WERI-Rb-1 (cell line): Measurements from ENCODE around the gene TCIRG1.

Source experiments
- DNase-seq: peaks from one replicate; pipeline ENCODE4 v3.0.0-alpha.2; 2020
- H3K27ac ChIP-seq: fragments of 250-450 bp; sonication (Bioruptor Pico); 2 replicates; pipeline ENCODE4 v1.5.1; 2020; ENCODE audit warnings: mild to moderate bottlenecking, moderate library complexity
- H3K27me3 ChIP-seq: fragments of 250-450 bp; sonication (Bioruptor Pico); 2 replicates; pipeline ENCODE4 v1.5.1; 2021; ENCODE audit warnings: mild to moderate bottlenecking, low read depth, moderate library complexity; ENCODE audit not compliant: insufficient read depth, severe bottlenecking
- H3K36me3 ChIP-seq: fragments of 250-450 bp; sonication (Bioruptor Pico); 2 replicates; pipeline ENCODE4 v1.5.1; 2020; ENCODE audit warnings: mild to moderate bottlenecking, moderate library complexity
- H3K4me3 ChIP-seq: 2 replicates; pipeline ENCODE4 v1.5.1; 2011; ENCODE audit warnings: low read depth, mild to moderate bottlenecking, control low read depth, low read length
- H3K9me3 ChIP-seq: fragments of 250-450 bp; sonication (Bioruptor Pico); 2 replicates; pipeline ENCODE4 v1.5.1; 2021; ENCODE audit warnings: mild to moderate bottlenecking, moderate library complexity; ENCODE audit not compliant: severe bottlenecking
- TF ChIP-seq, protein P1 (sequence below): IDR thresholded peaks from 2 replicates; pipeline ENCODE4 v1.5.1; 2011; ENCODE audit warnings: low read depth, mild to moderate bottlenecking, control low read depth, inconsistent platforms, low read length

TCIRG1 gene

DNA sequence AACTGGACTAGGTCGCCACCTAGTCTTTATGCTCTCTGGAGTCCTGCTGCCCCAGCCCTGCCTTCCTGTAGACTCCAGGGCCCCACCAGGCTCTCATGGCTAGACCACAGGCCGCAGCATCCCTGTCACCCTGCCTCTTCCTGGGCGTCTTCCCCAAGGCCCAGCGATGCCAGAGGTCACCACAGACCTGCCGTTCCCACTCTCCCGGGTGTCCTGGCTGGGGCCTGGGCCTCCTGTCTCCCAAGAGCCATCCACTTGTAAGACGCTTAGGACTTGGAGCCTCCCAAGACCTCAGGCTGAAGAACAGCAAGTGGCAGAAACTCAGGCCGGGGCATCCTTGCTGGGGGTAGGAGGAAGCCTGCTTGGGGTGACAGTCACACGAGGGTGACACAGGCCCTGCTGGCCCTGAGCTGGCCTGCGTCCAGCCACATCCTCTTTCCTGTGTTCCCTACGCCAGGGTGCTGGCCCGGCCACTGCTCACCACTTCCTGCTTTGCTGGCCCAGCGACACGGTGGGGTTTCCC, 2.0 kb upstream of the TCIRG1 start:
- H3K27ac ChIP-seq, result no peak overlapping the region
- peaks cover 20% of the 10 kb centered on the region for H3K36me3 ChIP-seq
- no peak for DNase-seq

DNA sequence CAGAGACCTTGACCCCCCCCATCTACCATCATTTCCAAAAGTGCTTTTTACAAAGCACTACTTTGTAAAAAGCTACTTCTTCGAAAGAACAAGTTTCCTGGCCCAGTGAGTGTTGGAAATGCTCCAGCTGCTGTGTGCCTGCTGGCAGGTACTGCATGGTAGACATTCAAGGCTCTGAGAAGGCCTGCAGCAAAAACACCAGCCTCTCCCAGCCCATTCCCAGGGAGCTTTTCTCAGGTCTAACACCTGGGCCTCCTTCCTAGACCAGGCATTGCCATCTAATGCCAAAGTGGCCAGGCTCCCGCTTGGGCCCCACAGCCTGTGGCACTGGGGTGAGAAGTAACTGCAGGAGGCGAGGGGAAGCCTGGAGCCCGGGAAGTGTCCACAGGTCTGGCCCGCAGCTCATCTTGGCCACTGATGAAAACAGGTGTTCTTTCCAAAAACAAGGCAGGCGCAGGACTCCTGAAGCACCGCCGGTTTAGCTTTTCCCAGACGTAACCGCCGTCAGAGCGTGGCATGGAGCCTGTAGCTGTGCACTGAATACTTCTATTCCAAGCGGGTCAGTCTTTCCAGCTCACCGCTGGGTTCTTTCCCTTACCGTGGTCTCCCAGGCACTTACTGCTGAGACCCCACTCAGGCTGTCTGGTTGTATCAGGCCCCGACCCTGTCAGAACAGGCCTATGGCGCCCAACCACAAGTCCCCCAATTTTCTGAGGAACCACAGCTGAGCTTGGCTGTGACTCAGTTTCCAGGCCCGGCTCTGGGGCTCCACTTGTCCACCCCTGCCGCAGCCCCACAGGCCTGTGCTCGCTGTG, 1.2 kb upstream of the TCIRG1 start:
- Histone ChIP-seq H3K27ac (peak overlapping the region; percentile 59), H3K4me3 (no peak overlapping the region), H3K27me3 (no peaks in the 10 kb centered on the region), H3K36me3 (peaks cover 17% of the 10 kb centered on the region), H3K9me3 (no peaks in the 10 kb centered on the region)
- DNase-seq, result no peak
- TF ChIP-seq, protein P1, sequence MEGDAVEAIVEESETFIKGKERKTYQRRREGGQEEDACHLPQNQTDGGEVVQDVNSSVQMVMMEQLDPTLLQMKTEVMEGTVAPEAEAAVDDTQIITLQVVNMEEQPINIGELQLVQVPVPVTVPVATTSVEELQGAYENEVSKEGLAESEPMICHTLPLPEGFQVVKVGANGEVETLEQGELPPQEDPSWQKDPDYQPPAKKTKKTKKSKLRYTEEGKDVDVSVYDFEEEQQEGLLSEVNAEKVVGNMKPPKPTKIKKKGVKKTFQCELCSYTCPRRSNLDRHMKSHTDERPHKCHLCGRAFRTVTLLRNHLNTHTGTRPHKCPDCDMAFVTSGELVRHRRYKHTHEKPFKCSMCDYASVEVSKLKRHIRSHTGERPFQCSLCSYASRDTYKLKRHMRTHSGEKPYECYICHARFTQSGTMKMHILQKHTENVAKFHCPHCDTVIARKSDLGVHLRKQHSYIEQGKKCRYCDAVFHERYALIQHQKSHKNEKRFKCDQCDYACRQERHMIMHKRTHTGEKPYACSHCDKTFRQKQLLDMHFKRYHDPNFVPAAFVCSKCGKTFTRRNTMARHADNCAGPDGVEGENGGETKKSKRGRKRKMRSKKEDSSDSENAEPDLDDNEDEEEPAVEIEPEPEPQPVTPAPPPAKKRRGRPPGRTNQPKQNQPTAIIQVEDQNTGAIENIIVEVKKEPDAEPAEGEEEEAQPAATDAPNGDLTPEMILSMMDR, result no peak

More for the DNA sequence above, 2.0 kb upstream of the TCIRG1 start:
- H3K27me3 ChIP-seq, result no peaks in the 10 kb centered on the region
- H3K9me3 ChIP-seq, result no peaks in the 10 kb centered on the region
- TF ChIP-seq, protein P1, result no peak
- no peak overlapping the region for H3K4me3 ChIP-seq

DNA sequence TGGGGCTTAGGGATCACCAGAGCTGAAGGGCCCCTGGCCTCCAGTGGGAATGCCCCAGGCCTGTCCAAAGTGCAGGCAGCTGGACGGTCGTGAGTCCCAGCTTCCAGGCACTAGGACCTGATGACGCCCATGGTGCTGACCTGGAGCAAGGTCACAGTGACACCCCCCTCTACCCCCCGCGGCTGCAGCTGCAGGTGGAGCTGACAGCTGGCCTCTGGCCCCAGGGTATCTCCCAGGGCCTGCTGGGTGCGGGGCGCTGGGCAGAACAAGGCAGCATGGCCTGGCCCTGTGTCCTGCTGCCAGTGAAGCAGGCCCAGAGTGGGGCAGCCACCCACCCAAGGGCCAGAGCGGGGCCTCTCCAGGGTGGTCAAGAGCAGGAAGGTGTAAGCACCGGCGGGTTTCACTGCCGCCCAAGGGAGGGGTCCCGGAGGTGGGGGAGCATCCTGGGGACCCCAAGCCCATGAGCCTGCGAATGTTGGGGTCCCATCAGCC, 553 bp upstream of the TCIRG1 start:
- H3K27ac ChIP-seq, result peak overlapping the region; percentile 59
- H3K4me3 ChIP-seq, result no peak overlapping the region

DNA sequence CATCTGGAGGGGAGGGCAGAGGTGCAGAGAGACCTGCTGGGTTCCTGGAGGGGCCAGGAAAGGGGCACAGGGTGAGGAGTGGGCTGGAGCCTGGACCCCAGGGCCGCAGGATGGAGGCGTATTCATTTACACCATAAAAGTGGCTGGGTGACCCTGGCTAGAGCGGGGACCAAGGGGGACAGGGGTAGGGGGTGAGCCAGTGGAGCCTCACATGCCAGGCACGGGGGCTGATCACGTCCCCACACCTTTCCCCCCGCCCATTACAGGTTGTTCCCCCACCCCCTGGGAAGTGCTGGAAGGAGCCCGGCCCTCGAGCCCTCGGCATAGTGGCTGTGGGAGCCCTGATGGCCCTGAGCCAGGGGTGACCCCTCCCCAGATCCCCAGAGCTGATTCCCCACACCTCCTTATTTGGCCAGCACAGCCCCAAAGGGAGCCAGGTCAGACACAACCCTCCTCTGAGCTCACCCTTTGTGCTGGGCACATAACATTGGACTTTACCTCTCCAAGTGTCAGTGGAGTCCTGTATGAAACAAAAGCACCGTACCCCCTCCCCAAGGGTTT, 781 bp downstream of the TCIRG1 start:
- no peak for DNase-seq
- Histone ChIP-seq H3K36me3 (no peaks in the 10 kb centered on the region; the same call in 1 of the 2 replicates), H3K27ac (peak overlapping the region; percentile 79), H3K9me3 (no peaks in the 10 kb centered on the region), H3K4me3 (no peak overlapping the region), H3K27me3 (no peaks in the 10 kb centered on the region)
- TF ChIP-seq, protein P1, result no peak

More for the DNA sequence above, 553 bp upstream of the TCIRG1 start:
- H3K9me3 ChIP-seq, result no peaks in the 10 kb centered on the region
- peak; percentile 64 for DNase-seq
- H3K36me3 ChIP-seq, result peaks cover 12% of the 10 kb centered on the region
- TF ChIP-seq, protein P1, result no peak
- H3K27me3 ChIP-seq, result no peaks in the 10 kb centered on the region

DNA sequence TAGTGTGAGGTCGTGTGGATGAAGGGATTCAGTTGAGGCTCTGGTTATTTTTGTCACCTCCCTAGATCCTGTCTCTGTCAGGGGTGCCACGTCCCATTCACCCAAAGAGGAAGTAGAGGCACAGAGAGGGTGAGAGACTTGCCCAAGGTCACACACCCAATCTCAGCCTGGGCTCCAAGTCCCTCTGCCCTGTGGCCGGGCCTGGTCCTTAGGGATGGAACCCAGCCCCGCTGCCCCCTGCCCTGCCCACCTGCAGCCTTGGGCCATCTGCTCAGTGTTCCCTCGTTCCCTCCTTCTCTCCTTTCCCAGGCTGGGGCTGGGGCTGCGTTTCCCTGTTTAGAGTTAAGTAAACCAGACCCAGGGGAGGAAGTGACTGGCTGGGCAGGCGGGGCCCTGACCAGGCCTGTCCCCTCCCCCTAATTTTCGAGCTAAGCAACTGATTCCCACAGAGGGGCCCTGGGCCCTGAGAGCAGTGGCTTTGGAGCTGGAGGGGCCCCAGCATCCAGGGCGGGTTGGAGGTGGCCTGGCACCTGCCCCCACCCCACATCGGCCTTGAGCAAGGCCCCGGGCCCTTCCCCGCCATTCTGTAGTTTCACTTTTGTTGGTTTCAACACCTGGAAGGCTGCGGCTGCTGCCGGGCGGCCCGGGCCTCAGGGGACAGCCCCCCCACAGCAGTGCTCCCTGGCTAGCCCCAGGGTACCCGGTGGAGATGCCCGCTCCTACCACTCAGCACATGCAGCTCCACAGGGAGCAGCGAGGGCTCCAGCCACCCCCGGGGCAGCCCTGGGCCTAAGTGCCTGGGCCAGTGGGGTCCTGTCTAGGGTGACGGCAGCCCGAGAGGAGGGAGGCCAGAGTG, 1.5 kb downstream of the TCIRG1 start:
- peak; percentile 75 for DNase-seq
- TF ChIP-seq, protein P1, result no peak
- Histone ChIP-seq H3K9me3 (no peaks in the 10 kb centered on the region), H3K27me3 (no peaks in the 10 kb centered on the region), H3K27ac (peak overlapping the region; percentile 79), H3K4me3 (no peak overlapping the region), H3K36me3 (no peaks in the 10 kb centered on the region; the same call in 1 of the 2 replicates)
